Testis (tissue), 3 donors: ENCODE data around the gene APBA1. TPM values are rescaled to one million over a fixed set of nuclear protein-coding genes. Genes with fewer than 3 reads are reported as not detected.
"Not testable (repeated sequence)": the region's sequence is repeated elsewhere in the genome, so short reads cannot be mapped to it uniquely, and the experiment has no call there.

ENCODE experiments used
- DNase-seq: peaks from one replicate; pipeline ENCODE4 v3.0.0-alpha.2; 2019
- H3K27ac ChIP-seq, 2 donors: fragments of 200-600 bp; sonication (generic); one replicate each; pipeline ENCODE4 v1.5.1; 2019
- H3K27me3 ChIP-seq: fragments of 200-600 bp; sonication (generic); one replicate; pipeline ENCODE4 v1.5.1; 2019
- H3K36me3 ChIP-seq: fragments of 200-600 bp; sonication (generic); one replicate; pipeline ENCODE4 v1.5.1; 2017; ENCODE audit warnings: low read depth; ENCODE audit errors: missing control alignments
- H3K4me1 ChIP-seq: fragments of 200-600 bp; sonication (generic); one replicate; pipeline ENCODE4 v1.5.1; 2019
- H3K4me3 ChIP-seq, 2 donors: fragments of 200-600 bp; sonication (generic); one replicate each; pipeline ENCODE4 v1.5.1; 2017 to 2019
- H3K9me3 ChIP-seq: fragments of 200-600 bp; sonication (generic); one replicate; pipeline ENCODE4 v1.5.1; 2017
- CTCF ChIP-seq, 3 experiments: fragments of 450-650 bp in 2 of 3; fragments of 200-600 bp in 1 of 3; sonication (generic) in 1 of 3; IDR thresholded peaks; one replicate each; pipeline ENCODE4 v1.5.1; 2016 to 2019; ENCODE audit warnings: antibody characterized with exemption in 3 of 3, mild to moderate bottlenecking in 2 of 3, moderate library complexity in 1 of 3
- POLR2A ChIP-seq: fragments of 450-650 bp; IDR thresholded peaks from one replicate; pipeline ENCODE4 v1.6.1; 2017; ENCODE audit warnings: antibody characterized with exemption, mild to moderate bottlenecking, moderate library complexity
- WGBS, 2 donors: methylation state at CpG; one replicate each; pipeline ENCODE4 v1.1.5; 2018; 5-methylcytosine and 5-hydroxymethylcytosine counted together
- intact Hi-C: fragments of 100-400 bp; cut with DNase I; formaldehyde crosslinking; loops from one replicate; pipeline ENCODE4 v1.15.1; 2023; ENCODE audit warnings: low total_unique reads
- polyA plus RNA-seq: library from polyadenylated mRNA; stranded (reverse); fragments of 350-450 nt; fragmentation: Illumina TruSeq; extraction: RNeasy Lipid Tissue Mini Kit (QIAGEN cat#74804); gene quantifications from one replicate; pipeline ENCODE4 v1.2.3, GENCODE V29; 2014; ENCODE audit warnings: low read depth, low replicate concordance; ENCODE audit not compliant: insufficient read depth
- total RNA-seq, 2 donors: library from RNA; depleted of rRNA; stranded (reverse); fragments of >200 nt; gene quantifications; one replicate each; pipeline ENCODE4 v1.2.3, GENCODE V29; 2016

APBA1 gene
- total and polyA plus RNA-seq, 3 donors from 2014 or later: 7.7 to 11.9 (median 9.4) TPM

- no peak for TF ChIP-seq POLR2A
- no peak for TF ChIP-seq CTCF (IDR thresholded peaks at IDR 0.05)
- Histone ChIP-seq H3K27me3 (no peaks in the 10 kb centered on the region), H3K27ac (no peak overlapping the region), H3K36me3 (no peaks in the 10 kb centered on the region), H3K4me1 (no peaks in the 10 kb centered on the region), H3K9me3 (no peaks in the 10 kb centered on the region), H3K4me3 (no peak overlapping the region)
- intact Hi-C loops: no loop called here
- WGBS, 2 donors: 63 to 70% methylated on average over 1 of the region's 1 CpG
- DNase-seq: no peak
Observed at GRCh38 chr9:69602773-69603172, 69.4 kb downstream of the APBA1 start.

GRCh38 chr9:69601698-69602097 lies 70.5 kb downstream of the APBA1 start:
- Histone ChIP-seq H3K4me3 (no peak overlapping the region), H3K27ac (no peak overlapping the region), H3K36me3 (no peaks in the 10 kb centered on the region), H3K27me3 (no peaks in the 10 kb centered on the region), H3K4me1 (no peaks in the 10 kb centered on the region), H3K9me3 (no peaks in the 10 kb centered on the region)
- TF ChIP-seq CTCF (IDR thresholded peaks at IDR 0.05): no peak
- TF ChIP-seq POLR2A: no peak
- DNase-seq: no peak
- WGBS, 2 donors: 72 to 77% methylated on average over 1 of the region's 1 CpG
- intact Hi-C loops: no loop called here

- Histone ChIP-seq H3K9me3 (no peaks in the 10 kb centered on the region), H3K4me1 (no peaks in the 10 kb centered on the region), H3K27ac (no peak overlapping the region), H3K27me3 (no peaks in the 10 kb centered on the region), H3K36me3 (no peaks in the 10 kb centered on the region), H3K4me3 (no peak overlapping the region)
- TF ChIP-seq POLR2A (no peak), CTCF (IDR thresholded peaks at IDR 0.05) (no peak)
- intact Hi-C loops: no loop called here
- DNase-seq: no peak
- 93 to 95% methylated on average over 7 of the region's 7 CpGs for WGBS, 2 donors
Observed at GRCh38 chr9:69600314-69601047, 71.7 kb downstream of the APBA1 start.

GRCh38 chr9:69599232-69599971 lies 72.8 kb downstream of the APBA1 start:
- TF ChIP-seq CTCF (IDR thresholded peaks at IDR 0.05): no peak
- TF ChIP-seq POLR2A: no peak
- no peak for DNase-seq
- Histone ChIP-seq H3K9me3 (no peaks in the 10 kb centered on the region), H3K27me3 (no peaks in the 10 kb centered on the region), H3K27ac (no peak overlapping the region), H3K4me1 (no peaks in the 10 kb centered on the region), H3K4me3 (no peak overlapping the region), H3K36me3 (no peaks in the 10 kb centered on the region)
- 68 to 79% methylated on average over 8 of the region's 8 CpGs for WGBS, 2 donors
- intact Hi-C loops: no loop called here

GRCh38 chr9:69596906-69597305 lies 75.3 kb downstream of the APBA1 start:
- 71% methylated on average over 1 of the region's 1 CpG for WGBS, 2 donors
- H3K27me3 ChIP-seq, H3K4me1 ChIP-seq, H3K4me3 ChIP-seq, H3K27ac ChIP-seq, H3K9me3 ChIP-seq, intact Hi-C loops, DNase-seq, H3K36me3 ChIP-seq: not testable (repeated sequence)
